HL-60 (cell line): Measurements from ENCODE around the gene LPCAT1.
A peak's percentile ranks its signal among the peaks of the same experiment; 100 is the strongest.
"Not testable (repeated sequence)": the region's sequence is repeated elsewhere in the genome, so short reads cannot be mapped to it uniquely, and the experiment has no call there.

ENCODE experiments used
- DNase-seq, 2 experiments: peaks; one replicate each; pipeline ENCODE4 v3.0.0-alpha.2; 2010 to 2020; ENCODE audit warnings: low read depth in 1 of 2, low spot score in 1 of 2
- H3K27ac ChIP-seq: fragments of 250-450 bp; sonication (Bioruptor Pico); replicated peaks from 2 replicates; pipeline ENCODE4 v1.5.1; 2020; ENCODE audit warnings: mild to moderate bottlenecking, moderate library complexity
- H3K27me3 ChIP-seq: fragments of 250-450 bp; sonication (Bioruptor Pico); 2 replicates; pipeline ENCODE4 v1.5.1; 2021; ENCODE audit warnings: mild to moderate bottlenecking, moderate library complexity; ENCODE audit not compliant: insufficient read depth, poor library complexity, severe bottlenecking
- H3K4me3 ChIP-seq: replicated peaks from 2 replicates; pipeline ENCODE4 v1.5.1; 2011; ENCODE audit warnings: mild to moderate bottlenecking, control low read depth, low read length; ENCODE audit not compliant: insufficient read depth
- GABPA ChIP-seq: IDR thresholded peaks from 2 replicates; pipeline ENCODE4 v1.6.1; 2012; ENCODE audit warnings: low read depth
- POLR2AphosphoS5 ChIP-seq: IDR thresholded peaks from 2 replicates; pipeline ENCODE4 v1.6.1; 2012; ENCODE audit warnings: low read depth
- REST ChIP-seq: IDR thresholded peaks from 2 replicates; pipeline ENCODE4 v1.6.1; 2012; ENCODE audit warnings: low read depth; ENCODE audit not compliant: insufficient replicate concordance
- SPI1 ChIP-seq: IDR thresholded peaks from 2 replicates; pipeline ENCODE4 v1.6.1; 2012; ENCODE audit warnings: low read depth, mild to moderate bottlenecking, borderline replicate concordance
- TF ChIP-seq, protein P1 (sequence below): IDR thresholded peaks from one replicate; pipeline ENCODE4 v1.5.1; 2011; ENCODE audit warnings: low read length, control low read depth, inconsistent platforms; ENCODE audit not compliant: insufficient read depth

Gene LPCAT1

GRCh38 chr5:1567527-1568200, 43.9 kb upstream of the LPCAT1 start:
- not testable (repeated sequence) for H3K27me3 ChIP-seq

DNA sequence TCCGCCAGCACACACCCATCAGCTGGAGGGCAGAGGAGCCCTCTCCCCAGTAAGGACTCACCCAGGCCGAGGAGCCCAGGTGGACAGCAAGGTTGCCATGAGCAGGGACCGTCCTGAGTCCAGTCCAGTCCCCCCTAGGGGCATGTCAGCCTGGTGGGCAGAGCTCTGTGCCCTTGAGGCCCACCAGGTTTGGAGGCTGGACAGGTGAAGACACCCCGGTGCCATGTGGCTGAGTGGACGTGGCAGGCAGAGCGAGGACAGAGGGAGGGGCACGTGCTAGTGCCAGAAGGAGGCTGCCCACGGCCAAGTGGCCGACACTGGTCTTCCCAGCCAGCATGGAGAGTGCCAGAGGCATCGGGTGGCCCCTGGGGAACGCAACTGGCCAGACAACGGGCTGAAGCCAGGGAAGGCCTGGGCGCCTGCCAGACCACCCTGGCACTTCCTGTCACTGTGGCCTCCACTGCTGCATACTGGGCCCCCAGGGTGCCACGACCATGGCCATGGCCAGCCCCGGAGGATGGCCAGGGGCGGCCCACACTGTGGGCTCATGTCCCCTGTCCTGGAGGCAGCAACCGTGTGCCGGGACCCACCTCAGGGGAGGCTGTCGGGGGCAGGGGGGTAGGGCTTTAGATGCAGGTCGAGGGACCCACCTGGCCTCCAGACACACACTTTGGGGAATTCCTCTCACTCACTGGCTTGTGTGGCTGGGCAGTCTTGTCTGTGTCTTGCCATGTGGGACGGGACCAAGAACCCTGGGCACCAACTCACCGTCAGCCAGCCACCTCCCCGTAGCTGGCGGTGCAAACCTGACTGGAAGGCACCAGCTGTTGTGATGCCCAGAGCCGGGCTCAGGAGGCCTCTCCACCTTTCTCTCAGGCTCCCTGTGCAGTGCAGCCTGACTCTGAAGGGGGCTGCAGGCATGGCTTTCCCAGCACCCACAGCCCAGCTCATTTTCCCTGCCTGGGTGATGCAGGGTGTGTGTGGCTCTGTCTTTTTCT, 42.3 kb upstream of the LPCAT1 start:
- Histone ChIP-seq H3K4me3 (no peak overlapping the region), H3K27ac (no peak overlapping the region), H3K27me3 (no peaks in the 10 kb centered on the region)
- TF ChIP-seq GABPA = no peak
- TF ChIP-seq POLR2AphosphoS5 = no peak
- no peak for TF ChIP-seq SPI1
- TF ChIP-seq, protein P1, sequence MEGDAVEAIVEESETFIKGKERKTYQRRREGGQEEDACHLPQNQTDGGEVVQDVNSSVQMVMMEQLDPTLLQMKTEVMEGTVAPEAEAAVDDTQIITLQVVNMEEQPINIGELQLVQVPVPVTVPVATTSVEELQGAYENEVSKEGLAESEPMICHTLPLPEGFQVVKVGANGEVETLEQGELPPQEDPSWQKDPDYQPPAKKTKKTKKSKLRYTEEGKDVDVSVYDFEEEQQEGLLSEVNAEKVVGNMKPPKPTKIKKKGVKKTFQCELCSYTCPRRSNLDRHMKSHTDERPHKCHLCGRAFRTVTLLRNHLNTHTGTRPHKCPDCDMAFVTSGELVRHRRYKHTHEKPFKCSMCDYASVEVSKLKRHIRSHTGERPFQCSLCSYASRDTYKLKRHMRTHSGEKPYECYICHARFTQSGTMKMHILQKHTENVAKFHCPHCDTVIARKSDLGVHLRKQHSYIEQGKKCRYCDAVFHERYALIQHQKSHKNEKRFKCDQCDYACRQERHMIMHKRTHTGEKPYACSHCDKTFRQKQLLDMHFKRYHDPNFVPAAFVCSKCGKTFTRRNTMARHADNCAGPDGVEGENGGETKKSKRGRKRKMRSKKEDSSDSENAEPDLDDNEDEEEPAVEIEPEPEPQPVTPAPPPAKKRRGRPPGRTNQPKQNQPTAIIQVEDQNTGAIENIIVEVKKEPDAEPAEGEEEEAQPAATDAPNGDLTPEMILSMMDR = no peak
- TF ChIP-seq REST = no peak
- DNase-seq = no peak

More at GRCh38 chr5:1567527-1568200, 43.9 kb upstream of the LPCAT1 start:
- not testable (repeated sequence) for H3K4me3 ChIP-seq, H3K27ac ChIP-seq, DNase-seq
- peak; percentile 17; the same call in 1 of the 2 replicates for TF ChIP-seq SPI1

- no peaks in the 10 kb centered on the region for H3K27me3 ChIP-seq
- no peak overlapping the region for H3K27ac ChIP-seq
- TF ChIP-seq REST = no peak
- no peak for TF ChIP-seq POLR2AphosphoS5
- no peak for TF ChIP-seq SPI1
- TF ChIP-seq, protein P1 = no peak
- TF ChIP-seq GABPA = no peak
- no peak overlapping the region for H3K4me3 ChIP-seq
- DNase-seq = no peak
Measured at GRCh38 chr5:1564824-1565736, 41.3 kb upstream of the LPCAT1 start.
